GM12801 (cell line): ENCODE data around the gene REPS2.

Experiments
- CTCF ChIP-seq: IDR thresholded peaks from one replicate; pipeline ENCODE4 v1.5.1; 2011; ENCODE audit warnings: control low read depth; ENCODE audit not compliant: insufficient read length; ENCODE audit errors: extremely low read depth

Gene REPS2

GRCh38 chrX:16918979-16919378, 27.5 kb upstream of the REPS2 start:
- no peak for TF ChIP-seq CTCF

- TF ChIP-seq CTCF = no peak
Measured at GRCh38 chrX:16920075-16920474, 26.4 kb upstream of the REPS2 start.

- no peak for TF ChIP-seq CTCF
Measured at GRCh38 chrX:16923157-16923556, 23.3 kb upstream of the REPS2 start.

GRCh38 chrX:16924631-16925480, 21.6 kb upstream of the REPS2 start:
- TF ChIP-seq CTCF = no peak

GRCh38 chrX:16930392-16930791, 16.1 kb upstream of the REPS2 start:
- no peak for TF ChIP-seq CTCF

- TF ChIP-seq CTCF = no peak
Measured at GRCh38 chrX:16931371-16931770, 15.1 kb upstream of the REPS2 start.

- TF ChIP-seq CTCF = no peak
Measured at GRCh38 chrX:16931855-16932575, 14.4 kb upstream of the REPS2 start.
